CD4-positive, alpha-beta T cell treated with Interleukin-21 for 1 hour (primary cell): ENCODE data around the gene USP31.

Experiments
- DNase-seq: peaks from one replicate; pipeline ENCODE4 v3.0.0-alpha.2; 2020

Gene USP31

GRCh38 chr16:23085949-23086348 is 63.3 kb downstream of the USP31 start:
- no peak for DNase-seq

GRCh38 chr16:23082161-23082788 is 67.0 kb downstream of the USP31 start:
- no peak for DNase-seq

- no peak for DNase-seq
Observed at GRCh38 chr16:23081675-23082119, 67.6 kb downstream of the USP31 start.

GRCh38 chr16:23080747-23081146 is 68.5 kb downstream of the USP31 start:
- DNase-seq: no peak

GRCh38 chr16:23080329-23080728 is 68.9 kb downstream of the USP31 start:
- no peak for DNase-seq

- DNase-seq: no peak
Observed at GRCh38 chr16:23079675-23080301, 69.5 kb downstream of the USP31 start.

- no peak for DNase-seq
Observed at GRCh38 chr16:23074423-23074822, 74.8 kb downstream of the USP31 start.

- DNase-seq: no peak
Observed at GRCh38 chr16:23072769-23073549, 76.3 kb downstream of the USP31 start.

GRCh38 chr16:23072084-23072599 is 77.1 kb downstream of the USP31 start:
- DNase-seq: no peak

GRCh38 chr16:23071196-23072083 is 77.8 kb downstream of the USP31 start:
- no peak for DNase-seq

GRCh38 chr16:23069844-23070243 is 79.4 kb downstream of the USP31 start:
- no peak for DNase-seq

- no peak for DNase-seq
Observed at GRCh38 chr16:23068079-23068736, 81.0 kb downstream of the USP31 start.

GRCh38 chr16:23066676-23067075 is 82.6 kb downstream of the USP31 start:
- DNase-seq: no peak

- DNase-seq: no peak
Observed at GRCh38 chr16:23064639-23065038, 84.6 kb downstream of the USP31 start.

- DNase-seq: no peak
Observed at GRCh38 chr16:23062524-23062923, 86.7 kb downstream of the USP31 start.

- DNase-seq: no peak
Observed at GRCh38 chr16:23061669-23062068, 87.6 kb downstream of the USP31 start.

GRCh38 chr16:23060458-23061320 is 88.6 kb downstream of the USP31 start:
- DNase-seq: peak; percentile 50

GRCh38 chr16:23059433-23059832 is 89.8 kb downstream of the USP31 start:
- no peak for DNase-seq

- DNase-seq: no peak
Observed at GRCh38 chr16:23058576-23058975, 90.7 kb downstream of the USP31 start.

GRCh38 chr16:23057013-23057596 is 92.1 kb downstream of the USP31 start:
- DNase-seq: no peak

GRCh38 chr16:23055481-23055880 is 93.8 kb downstream of the USP31 start:
- no peak for DNase-seq
